ENCODE measurements around the gene CIAO1.
A peak's percentile ranks its signal among the peaks of the same experiment; 100 is the strongest.
"Not testable (repeated sequence)": the region's sequence is repeated elsewhere in the genome, so short reads cannot be mapped to it uniquely, and the experiment has no call there.

The CIAO1 gene

GRCh38 chr2:96265840-96266679 is at the start of gene CIAO1, which contains the start of gene TMEM127:
TSS of gene CIAO1 (plus strand) at chr2:96266225. CDS start at chr2:96266351, 126 bp downstream.
TSS of gene TMEM127 (minus strand) at chr2:96265997. CDS start at chr2:96265381, 616 bp downstream.
- peak; percentile 98 to 99 for DNase-seq (ENCODE audit: low read depth in 2 of 2)
- TF ChIP-seq CTCF (IDR thresholded peaks at IDR 0.05; ENCODE audit: low read depth, low read length) = peak; percentile 44
- peak within 1 kb of the TSS; percentile 96 to 97 for H3K4me3 ChIP-seq (replicated peaks in 1 of 2; ENCODE audit: low read depth in 2 of 2, low read length in 2 of 2)

DNA sequence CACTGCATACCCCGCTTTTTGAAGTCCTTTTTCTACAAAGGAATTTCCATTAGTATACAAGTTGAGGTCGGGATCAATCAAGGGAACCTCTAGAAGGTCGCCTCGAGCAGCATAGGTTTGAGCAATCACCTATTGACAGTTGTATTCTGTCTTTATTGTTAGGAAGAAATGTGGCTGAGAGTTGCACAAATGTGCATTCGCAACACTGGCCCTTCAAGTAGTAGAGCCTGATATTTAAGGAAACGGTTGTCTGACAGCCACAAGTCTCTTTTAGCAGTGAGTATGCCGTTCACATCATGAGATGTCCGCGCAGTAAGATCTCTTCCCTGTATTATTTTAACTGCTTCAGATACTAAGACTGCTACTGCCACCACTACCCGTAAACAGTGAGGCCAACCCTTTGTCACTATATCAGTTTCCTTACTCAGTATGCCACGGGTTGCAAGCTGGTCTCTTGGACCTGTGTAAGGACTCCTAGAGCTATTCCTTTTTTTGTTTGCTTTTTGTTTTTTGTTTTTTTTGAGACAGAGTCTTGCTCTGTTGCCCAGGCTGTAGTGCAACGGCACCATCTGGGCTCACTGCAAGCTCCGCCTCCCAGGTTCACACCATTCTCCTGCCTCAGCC is 47.4 kb upstream of the CIAO1 start:
- DNase-seq (ENCODE audit: low read depth in 2 of 2) = no peak
- no peak for TF ChIP-seq CTCF (IDR thresholded peaks at IDR 0.05; ENCODE audit: low read depth, low read length)

DNA sequence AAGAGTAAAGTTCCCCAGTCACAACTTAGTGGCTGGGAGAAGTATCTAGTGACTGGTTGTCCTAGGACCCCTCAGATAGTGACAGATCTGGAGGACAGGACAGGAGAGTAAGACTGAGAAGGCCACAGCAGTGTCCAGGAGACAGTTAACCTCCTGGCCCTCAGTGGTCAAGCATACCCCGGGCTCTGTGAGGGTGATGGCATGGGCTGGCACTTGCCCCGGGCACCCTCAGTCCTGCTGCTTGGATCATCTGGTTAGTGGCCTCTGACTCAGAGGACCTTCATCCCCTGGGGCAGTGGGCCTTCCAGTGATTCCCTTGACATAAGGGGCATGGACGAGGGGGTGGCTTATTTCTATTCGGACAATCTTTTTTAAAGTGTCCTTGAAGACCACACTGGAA is 46.1 kb upstream of the CIAO1 start:
- H3K4me3 ChIP-seq (replicated peaks in 1 of 2; ENCODE audit: low read depth in 2 of 2, low read length in 2 of 2); DNase-seq (ENCODE audit: low read depth in 2 of 2): not testable (repeated sequence)

More for the DNA sequence above, 47.4 kb upstream of the CIAO1 start:
- no peak overlapping the region for H3K4me3 ChIP-seq (replicated peaks in 1 of 2; ENCODE audit: low read depth in 2 of 2, low read length in 2 of 2)

DNA sequence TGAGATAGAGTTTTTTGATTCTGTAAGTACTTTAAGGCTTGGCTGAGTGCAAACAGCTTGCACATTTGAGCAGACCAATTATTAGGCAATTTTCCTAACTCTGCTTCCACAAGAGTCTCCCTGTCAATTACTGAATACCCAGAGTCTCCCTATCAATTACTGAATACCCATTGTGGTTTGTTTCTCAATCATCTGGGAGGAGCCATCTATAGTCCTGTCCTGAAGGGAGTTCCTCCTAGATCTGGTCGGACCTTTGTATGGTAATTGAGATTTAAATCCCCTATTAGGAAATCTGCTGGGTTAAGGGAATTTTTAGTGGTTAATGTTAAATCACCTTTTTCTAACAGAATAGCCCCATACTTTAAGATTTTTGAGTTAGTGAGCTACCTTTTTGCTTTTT is 44.9 kb upstream of the CIAO1 start:
- DNase-seq (ENCODE audit: low read depth in 2 of 2) = not testable (repeated sequence)

GRCh38 chr2:96225016-96225533 is 41.0 kb upstream of the CIAO1 start:
- no peak for TF ChIP-seq CTCF (IDR thresholded peaks at IDR 0.05; ENCODE audit: low read depth, low read length)
- no peak overlapping the region for H3K4me3 ChIP-seq (replicated peaks in 1 of 2; ENCODE audit: low read depth in 2 of 2, low read length in 2 of 2)
- DNase-seq (ENCODE audit: low read depth in 2 of 2) = no peak

More for the DNA sequence above, 44.9 kb upstream of the CIAO1 start:
- not testable (repeated sequence) for H3K4me3 ChIP-seq (replicated peaks in 1 of 2; ENCODE audit: low read depth in 2 of 2, low read length in 2 of 2)

GRCh38 chr2:96231316-96231715 is 34.7 kb upstream of the CIAO1 start:
- no peak for TF ChIP-seq CTCF (IDR thresholded peaks at IDR 0.05; ENCODE audit: low read depth, low read length)
- no peak overlapping the region for H3K4me3 ChIP-seq (replicated peaks in 1 of 2; ENCODE audit: low read depth in 2 of 2, low read length in 2 of 2)
- DNase-seq (ENCODE audit: low read depth in 2 of 2) = no peak

GRCh38 chr2:96233436-96233835 is 32.6 kb upstream of the CIAO1 start:
- no peak for DNase-seq (ENCODE audit: low read depth in 2 of 2)
- TF ChIP-seq CTCF (IDR thresholded peaks at IDR 0.05; ENCODE audit: low read depth, low read length) = no peak
- no peak overlapping the region for H3K4me3 ChIP-seq (replicated peaks in 1 of 2; ENCODE audit: low read depth in 2 of 2, low read length in 2 of 2)

All from cardiac fibroblast (primary cell).